ENCODE measurements around the gene TEX35.

GRCh38 chr1:178492341-178492740, 20.6 kb upstream of the TEX35 start:
- TF ChIP-seq CTCF (conservative IDR thresholded peaks at IDR 0.05; ENCODE audit: low read length) (no peak), EZH2phosphoT487 (IDR thresholded peaks at IDR 0.05; ENCODE audit: borderline replicate concordance, low read depth, low read length) (no peak)
